Thymus (tissue), 11 donors: ENCODE results near the gene PRPF8. TPM values are rescaled to one million over a fixed set of nuclear protein-coding genes. Genes with fewer than 3 reads are reported as not detected.
"Not testable (repeated sequence)": the region's sequence is repeated elsewhere in the genome, so short reads cannot be mapped to it uniquely, and the experiment has no call there.

Experiments
- DNase-seq, 9 donors: peaks; one replicate each; pipeline ENCODE4 v3.0.0-alpha.2; 2013; ENCODE audit warnings: low spot score in 9 of 9, low read depth in 6 of 9, missing footprints in 1 of 9
- H3K27ac ChIP-seq, 2 donors: one replicate each; pipeline ENCODE4 v1.5.1; 2013; ENCODE audit warnings: control low read depth in 1 of 2, low read depth in 1 of 2, low read length in 1 of 2, mild to moderate bottlenecking in 1 of 2, moderate library complexity in 1 of 2
- H3K27me3 ChIP-seq, 2 donors: one replicate each; pipeline ENCODE4 v1.5.1; 2013; ENCODE audit warnings: low read length in 1 of 2; ENCODE audit not compliant: control insufficient read depth in 2 of 2, insufficient read depth in 1 of 2
- H3K36me3 ChIP-seq, 2 donors: one replicate each; pipeline ENCODE4 v1.5.1; 2013; ENCODE audit warnings: low read length in 1 of 2, mild to moderate bottlenecking in 1 of 2, moderate library complexity in 1 of 2; ENCODE audit not compliant: control insufficient read depth in 2 of 2, insufficient read depth in 2 of 2
- H3K4me1 ChIP-seq, 2 donors: one replicate each; pipeline ENCODE4 v1.5.1; 2013; ENCODE audit warnings: low read length in 2 of 2; ENCODE audit not compliant: control insufficient read depth in 2 of 2, insufficient read depth in 2 of 2
- H3K4me3 ChIP-seq, 2 donors: one replicate each; pipeline ENCODE4 v1.5.1; 2013; ENCODE audit warnings: low read length in 2 of 2, control low read depth in 1 of 2, mild to moderate bottlenecking in 1 of 2
- H3K9me3 ChIP-seq, 2 donors: one replicate each; pipeline ENCODE4 v1.5.1; 2013; ENCODE audit warnings: low read length in 1 of 2, mild to moderate bottlenecking in 1 of 2; ENCODE audit not compliant: control insufficient read depth in 2 of 2, insufficient read depth in 1 of 2
- WGBS: extraction: QIAGEN DNeasy Blood & Tissue Kit; methylation state at CpG from one replicate; pipeline ENCODE4 v1.1.7; 2013; 5-methylcytosine and 5-hydroxymethylcytosine counted together
- polyA plus RNA-seq: library from polyadenylated mRNA; stranded (reverse); fragments of 200-250 nt; gene quantifications from one replicate; pipeline ENCODE4 v1.2.3, GENCODE V29; 2013
- total RNA-seq: library from RNA; stranded (reverse); fragments of 120-200 nt; gene quantifications from one replicate; pipeline ENCODE4 v1.2.4, GENCODE V29; 2013
- donor health status: healthy.

PRPF8 gene
- total and polyA plus RNA-seq, 2 donors = 86.2 to 106 TPM

- Histone ChIP-seq H3K27me3 (peaks cover 23 to 41% of the 10 kb centered on the region in 2 donors), H3K9me3 (no peaks in the 10 kb centered on the region), H3K36me3 (no peaks in the 10 kb centered on the region), H3K27ac (no peak overlapping the region), H3K4me1 (peaks cover 0 to 11% of the 10 kb centered on the region in 2 donors), H3K4me3 (no peak overlapping the region)
- 96% methylated on average over 7 of the region's 7 CpGs for WGBS
- no peak for DNase-seq
Observed at GRCh38 chr17:1705004-1705403, 20.3 kb upstream of the PRPF8 start.

- no peaks in the 10 kb centered on the region for H3K36me3 ChIP-seq
- H3K27ac ChIP-seq = no peak overlapping the region
- 73% methylated on average over 4 of the region's 4 CpGs for WGBS
- no peak for DNase-seq
- peaks cover 7 to 21% of the 10 kb centered on the region in 2 donors for H3K27me3 ChIP-seq
- peaks cover 0 to 7% of the 10 kb centered on the region in 2 donors for H3K4me1 ChIP-seq
- no peak overlapping the region for H3K4me3 ChIP-seq
- no peaks in the 10 kb centered on the region for H3K9me3 ChIP-seq
Observed at GRCh38 chr17:1703063-1703462, 18.4 kb upstream of the PRPF8 start.

GRCh38 chr17:1699891-1700290, 15.2 kb upstream of the PRPF8 start:
- not testable (repeated sequence) for H3K4me1 ChIP-seq, H3K27me3 ChIP-seq, H3K36me3 ChIP-seq, DNase-seq, H3K27ac ChIP-seq, H3K4me3 ChIP-seq, H3K9me3 ChIP-seq
- WGBS = 96% methylated on average over 5 of the region's 5 CpGs

- no peak for DNase-seq
- WGBS = 62% methylated on average over 5 of the region's 5 CpGs
- H3K9me3 ChIP-seq = no peaks in the 10 kb centered on the region
- no peaks in the 10 kb centered on the region for H3K36me3 ChIP-seq
- no peak overlapping the region for H3K4me3 ChIP-seq
- H3K27ac ChIP-seq = no peak overlapping the region
- H3K4me1 ChIP-seq = no peaks in the 10 kb centered on the region
- H3K27me3 ChIP-seq = peaks cover 0 to 3% of the 10 kb centered on the region in 2 donors
Observed at GRCh38 chr17:1697681-1698080, 13.0 kb upstream of the PRPF8 start.

- no peak for DNase-seq
- Histone ChIP-seq H3K9me3 (no peaks in the 10 kb centered on the region), H3K27me3 (peaks cover 0 to 3% of the 10 kb centered on the region in 2 donors), H3K4me3 (no peak overlapping the region), H3K27ac (no peak overlapping the region), H3K36me3 (no peaks in the 10 kb centered on the region), H3K4me1 (no peaks in the 10 kb centered on the region)
- 98% methylated on average over 8 of the region's 8 CpGs for WGBS
Observed at GRCh38 chr17:1695365-1695764, 10.7 kb upstream of the PRPF8 start.

GRCh38 chr17:1693339-1693738, 8.7 kb upstream of the PRPF8 start:
- Histone ChIP-seq H3K4me3 (no peak overlapping the region), H3K27ac (no peak overlapping the region), H3K4me1 (no peaks in the 10 kb centered on the region), H3K36me3 (no peaks in the 10 kb centered on the region), H3K9me3 (no peaks in the 10 kb centered on the region), H3K27me3 (peaks cover 0 to 3% of the 10 kb centered on the region in 2 donors)
- 98% methylated on average over 7 of the region's 7 CpGs for WGBS
- DNase-seq = no peak

- Histone ChIP-seq H3K36me3 (no peaks in the 10 kb centered on the region), H3K27ac (no peak overlapping the region), H3K4me1 (no peaks in the 10 kb centered on the region), H3K4me3 (no peak overlapping the region), H3K9me3 (no peaks in the 10 kb centered on the region), H3K27me3 (no peaks in the 10 kb centered on the region)
- 95% methylated on average over 4 of the region's 8 CpGs for WGBS
- DNase-seq = no peak
Observed at GRCh38 chr17:1690544-1691221, 6.0 kb upstream of the PRPF8 start.

GRCh38 chr17:1688405-1688804, 3.7 kb upstream of the PRPF8 start:
- 86% methylated on average over 6 of the region's 6 CpGs for WGBS
- not testable (repeated sequence) for H3K27ac ChIP-seq, H3K27me3 ChIP-seq, H3K9me3 ChIP-seq, DNase-seq, H3K4me3 ChIP-seq, H3K36me3 ChIP-seq
- peaks cover 9 to 13% of the 10 kb centered on the region in 2 donors for H3K4me1 ChIP-seq

GRCh38 chr17:1686086-1686485, 1.4 kb upstream of the PRPF8 start:
- H3K27me3 ChIP-seq = peaks cover 0 to 2% of the 10 kb centered on the region in 2 donors
- H3K27ac ChIP-seq = no peak overlapping the region
- H3K4me1 ChIP-seq = peaks cover 12 to 17% of the 10 kb centered on the region in 2 donors
- H3K9me3 ChIP-seq = no peaks in the 10 kb centered on the region
- peaks cover 16 to 24% of the 10 kb centered on the region in 2 donors for H3K36me3 ChIP-seq
- H3K4me3 ChIP-seq = no peak overlapping the region
- no peak for DNase-seq
- 94% methylated on average over 7 of the region's 7 CpGs for WGBS
